ENCODE data around the gene SPSB1.

GRCh38 chr1:9309080-9309479, 16.4 kb downstream of the SPSB1 start:
- TF ChIP-seq CTCF (IDR thresholded peaks at IDR 0.05), result no peak
- no peak for TF ChIP-seq EP300 (IDR thresholded peaks at IDR 0.05)
- no peak for TF ChIP-seq POLR2AphosphoS5 (IDR thresholded peaks at IDR 0.05)
